GM19455 (cell line): Measurements from ENCODE around the gene LIPA.
"Not testable (repeated sequence)": the region's sequence is repeated elsewhere in the genome, so short reads cannot be mapped to it uniquely, and the experiment has no call there.

ENCODE experiments used
- ATAC-seq: cut with Tn5 transposase; IDR thresholded peaks from one replicate; pipeline ENCODE4 v1.9.1; 2021; ENCODE audit not compliant: unreplicated experiment

Gene LIPA

GRCh38 chr10:89251409-89252224 lies at the start of gene LIPA:
TSS of gene LIPA (minus strand) at chr10:89251775. CDS start at chr10:89247648, 4,127 bp downstream.
- ATAC-seq = peak; percentile 98

- ATAC-seq = peak; percentile 24
Measured at GRCh38 chr10:89301232-89301631, 49.7 kb upstream of the LIPA start.

- ATAC-seq = no peak
Measured at GRCh38 chr10:89299031-89299430, 47.5 kb upstream of the LIPA start.

- no peak for ATAC-seq
Measured at GRCh38 chr10:89297791-89298190, 46.2 kb upstream of the LIPA start.

- no peak for ATAC-seq
Measured at GRCh38 chr10:89297356-89297755, 45.8 kb upstream of the LIPA start.

GRCh38 chr10:89296220-89296648 lies 44.7 kb upstream of the LIPA start:
- no peak for ATAC-seq

- ATAC-seq = no peak
Measured at GRCh38 chr10:89295597-89295996, 44.0 kb upstream of the LIPA start.

GRCh38 chr10:89294721-89295239 lies 43.2 kb upstream of the LIPA start:
- no peak for ATAC-seq

- ATAC-seq = not testable (repeated sequence)
Measured at GRCh38 chr10:89285303-89285702, 33.7 kb upstream of the LIPA start.

- ATAC-seq = not testable (repeated sequence)
Measured at GRCh38 chr10:89284711-89285110, 33.1 kb upstream of the LIPA start.

GRCh38 chr10:89283936-89284475 lies 32.4 kb upstream of the LIPA start:
- no peak for ATAC-seq

GRCh38 chr10:89283025-89283935 lies 31.7 kb upstream of the LIPA start:
- no peak for ATAC-seq

- ATAC-seq = no peak
Measured at GRCh38 chr10:89281606-89282395, 30.2 kb upstream of the LIPA start.

GRCh38 chr10:89280508-89280907 lies 28.9 kb upstream of the LIPA start:
- ATAC-seq = no peak

GRCh38 chr10:89279421-89279869 lies 27.9 kb upstream of the LIPA start:
- no peak for ATAC-seq

- ATAC-seq = no peak
Measured at GRCh38 chr10:89278900-89279392, 27.4 kb upstream of the LIPA start.

GRCh38 chr10:89278034-89278535 lies 26.5 kb upstream of the LIPA start:
- no peak for ATAC-seq

- no peak for ATAC-seq
Measured at GRCh38 chr10:89275383-89275782, 23.8 kb upstream of the LIPA start.

- no peak for ATAC-seq
Measured at GRCh38 chr10:89274928-89275327, 23.4 kb upstream of the LIPA start.

GRCh38 chr10:89273680-89274079 lies 22.1 kb upstream of the LIPA start:
- no peak for ATAC-seq
